SU-DHL-6 (cell line): ENCODE data around the gene PILRA.

Experiments used
- EZH2phosphoT487 ChIP-seq: fragments of 200-600 bp; sonication (generic), shearing (Covaris generic); conservative IDR thresholded peaks from 2 replicates; pipeline ENCODE4 v1.6.1; 2018; ENCODE audit warnings: mild to moderate bottlenecking, antibody characterized with exemption, low read length, moderate library complexity, mixed read lengths
- TF ChIP-seq, protein P1 (sequence below): fragments of 200-600 bp; sonication (generic); IDR thresholded peaks from one replicate; pipeline ENCODE4 v1.5.1; 2017; ENCODE audit warnings: antibody characterized with exemption, mild to moderate bottlenecking, low read length, moderate library complexity; ENCODE audit not compliant: insufficient read depth, poor library complexity, severe bottlenecking

DNA sequence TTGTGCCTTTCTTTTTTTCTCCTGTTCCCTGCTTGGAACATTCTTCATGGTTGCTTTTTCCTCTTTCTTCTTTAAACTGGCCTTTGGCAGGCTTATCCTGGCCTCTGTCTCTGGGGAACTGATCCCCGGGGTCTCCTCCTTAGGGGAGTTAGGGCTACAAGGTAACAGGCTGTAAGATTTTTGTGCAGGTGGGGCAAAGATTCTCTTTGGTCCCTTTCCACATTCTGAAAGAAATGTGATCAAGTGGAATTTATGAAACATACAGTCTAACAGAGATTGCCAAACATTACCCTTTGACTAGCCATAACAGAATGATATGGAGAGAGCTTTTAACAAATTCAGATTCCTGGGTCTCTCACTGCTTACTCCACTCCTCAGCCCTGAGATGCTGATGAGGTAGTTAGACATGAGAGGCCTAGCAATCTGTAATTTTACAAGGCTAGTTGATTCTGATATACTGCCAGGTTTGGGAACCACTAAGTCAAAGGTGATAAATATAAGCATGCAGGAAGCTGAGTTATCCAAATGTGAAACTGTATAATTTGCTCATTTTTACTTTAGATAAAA lies 46.5 kb downstream of the PILRA start:
- TF ChIP-seq, protein P1, sequence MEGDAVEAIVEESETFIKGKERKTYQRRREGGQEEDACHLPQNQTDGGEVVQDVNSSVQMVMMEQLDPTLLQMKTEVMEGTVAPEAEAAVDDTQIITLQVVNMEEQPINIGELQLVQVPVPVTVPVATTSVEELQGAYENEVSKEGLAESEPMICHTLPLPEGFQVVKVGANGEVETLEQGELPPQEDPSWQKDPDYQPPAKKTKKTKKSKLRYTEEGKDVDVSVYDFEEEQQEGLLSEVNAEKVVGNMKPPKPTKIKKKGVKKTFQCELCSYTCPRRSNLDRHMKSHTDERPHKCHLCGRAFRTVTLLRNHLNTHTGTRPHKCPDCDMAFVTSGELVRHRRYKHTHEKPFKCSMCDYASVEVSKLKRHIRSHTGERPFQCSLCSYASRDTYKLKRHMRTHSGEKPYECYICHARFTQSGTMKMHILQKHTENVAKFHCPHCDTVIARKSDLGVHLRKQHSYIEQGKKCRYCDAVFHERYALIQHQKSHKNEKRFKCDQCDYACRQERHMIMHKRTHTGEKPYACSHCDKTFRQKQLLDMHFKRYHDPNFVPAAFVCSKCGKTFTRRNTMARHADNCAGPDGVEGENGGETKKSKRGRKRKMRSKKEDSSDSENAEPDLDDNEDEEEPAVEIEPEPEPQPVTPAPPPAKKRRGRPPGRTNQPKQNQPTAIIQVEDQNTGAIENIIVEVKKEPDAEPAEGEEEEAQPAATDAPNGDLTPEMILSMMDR: no peak
- TF ChIP-seq EZH2phosphoT487: no peak
